Mucosa of stomach (tissue), 1 donor: ENCODE measurements around the gene OTOG.

Experiments
- H3K27me3 ChIP-seq: one replicate; pipeline ENCODE4 v1.7.0; 2013; ENCODE audit warnings: mild to moderate bottlenecking, low read length; ENCODE audit not compliant: control insufficient read depth, insufficient read depth
- H3K36me3 ChIP-seq: one replicate; pipeline ENCODE4 v1.7.0; 2013; ENCODE audit warnings: low read length; ENCODE audit not compliant: control insufficient read depth, insufficient read depth
- H3K4me1 ChIP-seq: one replicate; pipeline ENCODE4 v1.7.0; 2013; ENCODE audit warnings: mild to moderate bottlenecking, low read length; ENCODE audit not compliant: control insufficient read depth, insufficient read depth
- H3K4me3 ChIP-seq: one replicate; pipeline ENCODE4 v1.7.0; 2013; ENCODE audit warnings: low read length
- H3K9ac ChIP-seq: one replicate; pipeline ENCODE4 v1.7.0; 2013; ENCODE audit warnings: mild to moderate bottlenecking, low read length, moderate library complexity
- H3K9me3 ChIP-seq: one replicate; pipeline ENCODE4 v1.7.0; 2013; ENCODE audit warnings: mild to moderate bottlenecking, low read length, moderate library complexity; ENCODE audit not compliant: control insufficient read depth
- donor health status: Pancreatic carcinoma.

OTOG gene

GRCh38 chr11:17543574-17544180 lies 3.4 kb upstream of the OTOG start:
- Histone ChIP-seq H3K36me3 (no peaks in the 10 kb centered on the region), H3K9me3 (no peaks in the 10 kb centered on the region), H3K27me3 (peaks cover 13% of the 10 kb centered on the region), H3K9ac (peak overlapping the region; percentile 95), H3K4me3 (peak overlapping the region; percentile 94), H3K4me1 (peaks cover 16% of the 10 kb centered on the region)

- H3K36me3 ChIP-seq: no peaks in the 10 kb centered on the region
- peak within 1 kb of the TSS; percentile 95 for H3K9ac ChIP-seq
- H3K27me3 ChIP-seq: peaks cover 13% of the 10 kb centered on the region
- H3K9me3 ChIP-seq: no peaks in the 10 kb centered on the region
- H3K4me1 ChIP-seq: peaks cover 16% of the 10 kb centered on the region
- peak within 1 kb of the TSS; percentile 94 for H3K4me3 ChIP-seq
Measured at GRCh38 chr11:17544181-17544622, 2.9 kb upstream of the OTOG start, which contains the start of gene USH1C. USH1C (minus strand) TSS chr11:17544416; CDS start chr11:17544307, 109 bp downstream.

GRCh38 chr11:17546240-17546639 lies 819 bp upstream of the OTOG start:
- H3K4me1 ChIP-seq: peaks cover 9% of the 10 kb centered on the region
- no peak overlapping the region for H3K4me3 ChIP-seq
- no peaks in the 10 kb centered on the region for H3K9me3 ChIP-seq
- peaks cover 13% of the 10 kb centered on the region for H3K27me3 ChIP-seq
- H3K36me3 ChIP-seq: no peaks in the 10 kb centered on the region
- H3K9ac ChIP-seq: no peak overlapping the region

GRCh38 chr11:17547932-17548331 lies 873 bp downstream of the OTOG start:
- H3K9me3 ChIP-seq: no peaks in the 10 kb centered on the region
- peaks cover 13% of the 10 kb centered on the region for H3K27me3 ChIP-seq
- H3K36me3 ChIP-seq: no peaks in the 10 kb centered on the region
- no peaks in the 10 kb centered on the region for H3K4me1 ChIP-seq
- no peak overlapping the region for H3K9ac ChIP-seq
- no peak overlapping the region for H3K4me3 ChIP-seq

GRCh38 chr11:17548444-17548843 lies 1.4 kb downstream of the OTOG start:
- H3K9me3 ChIP-seq: no peaks in the 10 kb centered on the region
- H3K9ac ChIP-seq: no peak overlapping the region
- peaks cover 13% of the 10 kb centered on the region for H3K27me3 ChIP-seq
- H3K4me1 ChIP-seq: no peaks in the 10 kb centered on the region
- H3K36me3 ChIP-seq: no peaks in the 10 kb centered on the region
- H3K4me3 ChIP-seq: no peak overlapping the region

- no peak overlapping the region for H3K9ac ChIP-seq
- H3K4me3 ChIP-seq: no peak overlapping the region
- no peaks in the 10 kb centered on the region for H3K9me3 ChIP-seq
- H3K4me1 ChIP-seq: no peaks in the 10 kb centered on the region
- H3K27me3 ChIP-seq: peaks cover 4% of the 10 kb centered on the region
- H3K36me3 ChIP-seq: no peaks in the 10 kb centered on the region
Measured at GRCh38 chr11:17550450-17551346, 3.6 kb downstream of the OTOG start.

GRCh38 chr11:17551347-17552040 lies 4.4 kb downstream of the OTOG start:
- Histone ChIP-seq H3K36me3 (no peaks in the 10 kb centered on the region), H3K9ac (no peak overlapping the region), H3K27me3 (peaks cover 4% of the 10 kb centered on the region), H3K4me1 (no peaks in the 10 kb centered on the region), H3K4me3 (no peak overlapping the region), H3K9me3 (no peaks in the 10 kb centered on the region)

GRCh38 chr11:17552041-17552355 lies 4.9 kb downstream of the OTOG start:
- Histone ChIP-seq H3K36me3 (no peaks in the 10 kb centered on the region), H3K9ac (no peak overlapping the region), H3K27me3 (peaks cover 4% of the 10 kb centered on the region), H3K4me3 (no peak overlapping the region), H3K9me3 (no peaks in the 10 kb centered on the region), H3K4me1 (no peaks in the 10 kb centered on the region)

GRCh38 chr11:17552392-17553248 lies 5.6 kb downstream of the OTOG start:
- no peaks in the 10 kb centered on the region for H3K4me1 ChIP-seq
- H3K9me3 ChIP-seq: no peaks in the 10 kb centered on the region
- H3K36me3 ChIP-seq: no peaks in the 10 kb centered on the region
- H3K4me3 ChIP-seq: no peak overlapping the region
- H3K9ac ChIP-seq: no peak overlapping the region
- H3K27me3 ChIP-seq: peaks cover 2% of the 10 kb centered on the region

GRCh38 chr11:17553249-17553546 lies 6.1 kb downstream of the OTOG start:
- no peaks in the 10 kb centered on the region for H3K4me1 ChIP-seq
- no peaks in the 10 kb centered on the region for H3K27me3 ChIP-seq
- no peaks in the 10 kb centered on the region for H3K36me3 ChIP-seq
- H3K9ac ChIP-seq: no peak overlapping the region
- no peak overlapping the region for H3K4me3 ChIP-seq
- no peaks in the 10 kb centered on the region for H3K9me3 ChIP-seq

GRCh38 chr11:17554487-17554886 lies 7.4 kb downstream of the OTOG start:
- H3K4me3 ChIP-seq: no peak overlapping the region
- no peaks in the 10 kb centered on the region for H3K27me3 ChIP-seq
- H3K9ac ChIP-seq: no peak overlapping the region
- H3K9me3 ChIP-seq: no peaks in the 10 kb centered on the region
- no peaks in the 10 kb centered on the region for H3K4me1 ChIP-seq
- no peaks in the 10 kb centered on the region for H3K36me3 ChIP-seq
